EL (cell line): ENCODE measurements around the gene LSG1.

Experiments used
- DNase-seq: peaks from one replicate; pipeline ENCODE4 v3.0.0-alpha.2; 2016

The LSG1 gene

GRCh38 chr3:194686816-194687637 lies 15.0 kb upstream of the LSG1 start:
- DNase-seq = peak; percentile 53

DNA sequence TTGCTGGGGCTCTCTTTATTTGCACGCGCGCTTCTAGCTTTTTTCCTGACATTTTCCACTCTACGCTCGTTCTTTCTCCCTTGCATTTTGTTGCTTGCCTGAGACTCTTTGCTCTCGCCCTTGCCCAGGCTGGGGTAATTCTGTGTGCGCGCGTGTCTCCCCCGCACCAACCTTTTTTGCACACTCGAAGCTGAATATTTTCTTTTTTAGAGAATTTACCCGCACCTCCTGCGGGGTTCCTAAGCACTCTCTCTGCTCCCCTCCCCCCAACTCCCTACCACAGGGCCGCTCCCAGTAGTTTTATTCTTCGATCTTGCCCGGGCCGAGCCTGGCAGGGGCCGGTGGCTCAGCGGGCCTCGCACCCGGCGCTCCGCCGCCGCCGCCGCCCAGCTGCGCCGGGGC lies 14.4 kb upstream of the LSG1 start:
- DNase-seq = no peak

GRCh38 chr3:194685718-194686413 lies 13.9 kb upstream of the LSG1 start, which contains the start of gene FAM43A:
Gene FAM43A, plus strand, starts transcription at chr3:194685883. Its CDS starts 944 bp downstream, at chr3:194686827.
- peak; percentile 94 for DNase-seq

DNA sequence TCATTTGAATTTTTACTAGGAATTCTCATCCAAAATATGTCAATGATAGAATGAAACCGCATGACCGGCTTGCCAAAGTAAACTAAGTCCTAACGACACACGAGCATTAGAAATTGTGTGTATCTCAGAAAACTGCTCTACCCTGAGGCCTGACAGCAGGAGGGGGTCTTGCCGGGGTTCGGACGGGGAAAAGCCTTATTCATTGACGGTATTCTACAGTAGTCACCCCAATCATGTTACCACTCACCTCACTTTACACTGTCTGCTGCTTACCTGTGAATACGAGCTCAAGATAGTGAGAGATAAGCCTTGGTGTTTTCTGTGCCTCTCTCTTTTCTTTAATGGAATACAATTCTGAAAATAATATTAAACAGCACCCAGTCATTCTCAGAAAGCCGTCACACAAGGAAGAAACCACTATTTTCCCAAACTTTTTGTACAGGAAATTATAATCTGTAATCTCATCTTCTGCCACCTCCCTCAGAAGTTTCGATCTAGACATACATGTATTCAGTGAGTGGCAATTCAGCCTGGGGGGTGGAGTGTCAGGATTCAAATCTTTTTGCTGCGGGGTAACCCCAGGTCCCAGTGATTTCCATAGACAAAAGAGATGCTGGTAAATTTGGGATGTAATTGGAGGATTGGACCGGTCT lies 13.2 kb upstream of the LSG1 start:
- no peak for DNase-seq

GRCh38 chr3:194683380-194683779 lies 11.4 kb upstream of the LSG1 start:
- no peak for DNase-seq

DNA sequence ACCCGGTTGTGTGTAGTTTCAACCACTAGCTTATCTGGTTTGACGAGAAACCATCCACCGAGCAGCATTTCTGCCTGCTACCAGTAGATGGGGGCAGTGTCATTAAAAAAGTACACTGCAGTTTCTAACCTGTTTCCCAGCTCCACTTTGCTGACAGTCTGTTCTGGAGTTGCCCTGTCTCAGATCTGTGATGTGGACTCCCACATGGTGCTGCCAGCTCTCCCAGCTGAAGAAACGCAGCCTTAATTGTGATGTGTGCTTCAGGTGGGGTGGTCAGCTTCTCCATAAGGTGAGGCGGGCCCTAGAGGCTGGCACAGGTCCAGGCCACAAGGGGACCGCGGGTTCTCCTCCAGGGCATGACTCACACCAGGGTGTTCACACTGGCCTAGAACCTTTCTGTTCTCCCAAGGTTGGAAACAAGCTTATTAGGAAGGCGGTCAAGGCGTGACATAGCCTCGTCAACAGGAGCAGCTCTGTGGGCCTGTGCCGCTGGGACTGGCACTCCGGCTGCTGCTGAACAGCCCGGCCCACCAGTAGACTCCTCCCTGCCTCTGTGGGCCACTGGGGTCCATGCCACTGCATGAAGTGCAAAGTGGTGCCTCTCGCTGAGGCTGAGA lies 10.8 kb upstream of the LSG1 start:
- peak; percentile 84 for DNase-seq

DNA sequence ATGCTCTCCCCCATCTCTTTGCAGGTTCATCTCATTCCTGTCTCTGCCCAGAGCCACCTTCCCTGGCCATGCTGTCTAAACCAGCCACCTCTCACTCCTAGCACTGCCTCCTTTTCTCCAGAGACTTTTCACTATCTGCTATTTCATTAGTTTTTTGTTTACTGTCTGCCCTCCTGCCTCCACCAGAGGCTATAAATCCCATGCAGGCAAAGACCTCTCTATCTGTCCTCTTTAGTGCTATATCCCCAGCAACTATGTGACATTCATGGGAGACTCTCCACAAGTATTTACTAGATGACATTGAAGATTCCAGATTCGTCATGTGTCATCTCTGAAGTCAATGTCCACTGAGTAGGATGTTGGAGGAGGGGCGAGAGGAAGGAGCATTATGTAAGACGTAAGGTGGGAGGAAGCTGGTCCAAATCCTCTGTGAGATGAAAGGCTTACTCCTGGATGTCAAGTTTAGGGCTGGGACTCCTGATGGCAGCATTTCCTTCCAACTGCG lies 10.2 kb upstream of the LSG1 start:
- DNase-seq = no peak

- DNase-seq = no peak
Measured at GRCh38 chr3:194680888-194681615, 9.1 kb upstream of the LSG1 start.

- DNase-seq = no peak
Measured at GRCh38 chr3:194676471-194676870, 4.5 kb upstream of the LSG1 start.

GRCh38 chr3:194675680-194676079 lies 3.7 kb upstream of the LSG1 start:
- no peak for DNase-seq

DNA sequence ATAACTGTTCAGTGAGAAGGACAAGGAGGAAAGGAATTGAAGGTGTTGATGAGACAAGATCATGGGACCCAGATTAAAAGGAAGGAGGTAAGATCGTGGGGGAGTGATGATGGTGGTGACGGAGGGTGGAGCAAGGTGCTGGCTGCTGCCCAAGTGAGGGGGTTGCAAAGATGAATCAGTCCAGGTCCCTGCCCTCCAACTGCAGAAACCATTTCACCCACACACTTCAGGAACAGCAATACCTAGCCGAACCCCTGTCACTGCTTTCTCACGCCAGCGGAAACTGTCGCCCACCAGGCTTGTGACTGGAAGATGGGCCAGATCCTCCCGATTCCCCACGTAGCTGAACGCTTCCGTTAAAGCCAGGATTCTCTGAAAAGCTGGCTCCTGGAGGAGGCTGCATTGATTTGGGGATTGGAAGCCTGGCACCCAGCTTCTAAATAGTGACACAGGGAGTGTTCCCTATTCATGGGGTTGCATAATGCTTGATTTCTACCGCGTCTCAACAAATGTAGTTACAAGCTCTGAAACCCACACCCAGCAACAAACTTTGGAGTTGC lies 3.2 kb upstream of the LSG1 start:
- no peak for DNase-seq

DNA sequence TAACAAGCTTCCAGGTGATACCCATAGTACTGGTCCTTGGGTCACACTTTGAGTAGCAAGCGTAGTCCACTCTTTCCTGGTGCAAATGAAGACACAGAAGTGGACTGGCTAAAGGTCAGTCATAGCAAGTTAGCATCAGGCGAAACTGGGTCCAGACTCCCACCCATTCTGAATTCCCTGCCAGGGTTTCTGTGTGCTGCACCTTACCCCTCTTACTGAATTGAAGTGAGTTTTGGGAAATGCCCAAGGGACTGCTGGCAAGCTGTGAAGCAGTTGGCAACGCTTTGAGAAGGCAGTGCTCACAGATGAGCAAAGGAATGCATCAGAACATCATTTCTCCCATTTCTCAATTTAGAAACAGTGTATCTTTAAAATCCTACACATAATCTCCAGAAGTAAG lies 1.8 kb upstream of the LSG1 start:
- DNase-seq = no peak

GRCh38 chr3:194672876-194673275 lies 885 bp upstream of the LSG1 start:
- DNase-seq = no peak

- DNase-seq = peak; percentile 45
Measured at GRCh38 chr3:194671511-194671899, 486 bp downstream of the LSG1 start.

DNA sequence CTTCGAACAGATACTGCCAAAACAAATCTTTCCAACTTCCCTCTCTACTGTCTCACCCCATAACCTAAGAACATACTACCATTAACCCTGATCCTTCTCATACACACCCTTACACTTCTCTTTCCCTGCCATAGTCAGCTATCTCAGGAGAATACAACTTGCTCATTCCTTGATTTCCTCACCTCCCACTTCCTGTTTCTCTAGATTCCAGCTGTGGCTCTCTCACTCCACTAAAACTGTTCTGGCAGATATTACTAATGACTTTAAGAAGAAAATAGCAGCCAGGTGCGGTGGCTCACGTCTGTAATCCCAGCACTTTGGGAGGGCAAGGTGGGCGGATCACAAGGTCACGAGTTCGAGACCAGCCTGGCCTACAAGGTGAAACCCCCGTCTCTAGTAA lies 4.6 kb downstream of the LSG1 start:
- DNase-seq = no peak

DNA sequence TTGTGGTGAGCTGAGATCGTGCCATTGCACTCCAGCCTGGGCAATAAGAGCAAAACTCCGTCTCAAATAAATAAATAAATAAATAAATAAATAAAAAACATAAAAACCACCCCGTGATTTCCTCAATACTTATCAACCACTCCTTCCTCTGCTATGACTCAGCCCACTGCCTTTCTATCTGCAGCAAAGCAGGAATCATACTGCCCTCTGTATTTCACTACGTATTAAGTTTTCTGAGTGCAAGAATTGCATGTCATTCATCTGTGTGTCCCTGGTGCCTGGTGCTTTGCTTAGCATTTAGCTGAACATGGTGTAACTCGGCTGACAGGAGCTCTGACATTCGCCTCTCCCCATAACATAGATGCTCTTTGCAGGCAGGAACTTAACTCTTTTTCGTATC lies 7.1 kb downstream of the LSG1 start:
- no peak for DNase-seq

- DNase-seq = no peak
Measured at GRCh38 chr3:194661946-194662345, 10.0 kb downstream of the LSG1 start.

- no peak for DNase-seq
Measured at GRCh38 chr3:194661374-194661773, 10.6 kb downstream of the LSG1 start.

DNA sequence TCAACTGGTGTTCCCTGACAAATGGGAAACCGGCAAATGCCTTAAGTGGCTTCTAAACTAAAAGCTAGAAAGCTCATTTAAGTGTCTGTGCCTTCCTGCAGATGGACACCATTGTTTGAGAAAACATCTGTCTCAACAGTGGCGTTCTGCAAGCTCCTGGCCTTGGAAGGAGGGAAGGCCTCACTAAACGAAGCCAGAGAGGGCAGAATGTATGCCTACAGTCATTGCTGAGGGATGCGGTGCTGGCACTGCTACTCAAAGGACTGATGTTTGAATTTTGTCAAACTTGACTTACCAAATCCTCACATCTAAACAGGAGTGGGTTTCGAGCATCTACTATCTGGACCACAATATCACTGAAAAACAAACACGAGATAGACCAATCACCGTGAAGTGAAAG lies 12.2 kb downstream of the LSG1 start:
- DNase-seq = no peak

DNA sequence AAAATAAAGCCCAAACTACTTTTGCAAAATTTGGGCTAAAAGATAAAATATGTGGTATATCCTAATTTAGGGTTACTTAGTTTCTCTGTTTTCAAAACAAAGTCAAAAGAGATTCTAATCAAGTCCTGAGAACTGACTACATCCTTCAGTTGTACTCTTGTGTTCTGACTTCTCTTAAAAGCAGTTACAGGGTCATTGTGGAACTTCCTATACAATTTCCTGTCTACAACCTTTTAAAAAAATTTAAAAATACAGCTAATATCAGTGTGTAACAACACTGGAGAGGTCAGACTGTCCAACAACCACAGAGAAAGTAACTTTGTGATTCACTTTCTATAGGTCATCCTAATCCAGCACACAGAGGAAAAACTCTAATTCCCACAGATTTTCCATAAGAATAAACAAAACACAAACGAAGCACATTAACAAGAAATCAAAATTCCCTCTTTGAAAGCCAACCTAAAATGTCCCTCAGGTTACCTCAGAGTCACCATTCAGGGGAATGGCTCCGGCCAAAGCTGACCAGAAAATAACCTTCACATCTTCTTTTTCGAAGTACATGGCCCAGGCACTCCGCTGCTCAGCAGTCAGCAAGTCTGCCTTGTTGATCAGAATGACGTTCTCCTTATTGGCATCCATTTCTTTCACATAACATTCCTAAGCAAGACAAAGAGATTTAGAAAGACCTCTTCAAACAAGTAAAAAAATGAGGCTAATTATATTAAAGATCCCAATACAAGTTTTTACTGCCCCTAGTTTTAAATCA lies 13.3 kb downstream of the LSG1 start:
- DNase-seq = no peak

DNA sequence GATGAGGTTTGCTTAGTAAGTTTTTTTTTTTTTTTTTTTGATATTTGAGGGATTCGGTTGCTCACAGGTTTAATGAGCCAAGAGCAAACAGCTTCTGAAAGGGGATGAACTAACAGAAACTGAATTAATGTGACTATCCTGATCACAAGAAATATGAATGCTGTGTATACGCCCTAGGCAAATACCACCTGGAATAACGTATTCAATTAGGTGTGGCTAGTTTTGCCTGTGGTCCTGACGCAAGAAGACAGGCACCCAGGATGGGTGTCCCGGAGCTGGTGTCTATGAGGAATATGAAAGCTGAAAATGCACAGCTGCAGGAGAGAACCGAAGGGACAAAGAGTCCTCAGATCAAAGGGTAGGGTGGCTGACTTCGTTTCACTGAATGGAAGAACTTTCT lies 14.6 kb downstream of the LSG1 start:
- no peak for DNase-seq
